H54 (cell line): ENCODE data around the gene TNRC18.
A peak's percentile ranks its signal among the peaks of the same experiment; 100 is the strongest.

Source experiments
- DNase-seq: peaks from one replicate; pipeline ENCODE4 v3.0.0; 2011; ENCODE audit warnings: low spot score, mixed read lengths; ENCODE audit not compliant: insufficient read length
- FAIRE-seq: peaks from 3 replicates; lab custom pipeline; 2011; peaks lifted over from hg19 to GRCh38; lab: Jason Lieb, UNC
- POLR2A ChIP-seq: IDR thresholded peaks from 2 replicates; pipeline ENCODE4 v1.6.1; 2011; ENCODE audit warnings: low read depth, mild to moderate bottlenecking, low read length

TNRC18 gene

DNA sequence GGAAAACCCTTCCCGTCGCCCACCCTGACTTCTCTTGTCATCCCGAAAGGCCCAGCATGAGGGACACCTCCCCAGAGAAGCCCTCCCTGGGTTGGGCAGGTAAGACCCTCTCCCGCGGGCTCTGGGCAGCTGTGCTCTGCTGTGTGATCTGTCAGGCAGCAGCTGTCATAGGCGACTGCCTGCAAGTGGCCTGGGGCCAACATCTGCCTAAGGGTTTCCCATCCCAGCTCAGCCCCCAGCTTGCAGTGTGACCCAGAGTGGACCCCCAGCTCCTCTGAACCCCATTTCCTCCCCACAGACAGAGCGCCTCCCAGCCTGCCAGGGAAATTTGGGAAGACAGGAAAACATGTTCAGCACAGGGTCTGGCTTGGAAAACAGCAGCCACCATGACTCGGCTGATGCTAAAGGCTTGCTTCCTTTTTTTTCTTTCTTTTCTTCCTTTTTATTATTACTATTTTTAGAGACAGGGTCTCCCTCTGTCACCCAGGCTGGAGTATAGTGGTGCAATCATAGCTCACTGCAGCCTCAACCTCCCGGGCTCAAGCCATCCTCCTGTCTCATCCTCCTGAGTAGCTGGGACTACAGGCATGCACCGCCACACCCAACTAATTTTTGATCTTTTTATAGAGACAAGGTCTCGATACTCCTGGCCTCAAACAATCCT, 18.3 kb upstream of the TNRC18 start:
- FAIRE-seq (no peak), DNase-seq (no peak)
- no peak for TF ChIP-seq POLR2A

DNA sequence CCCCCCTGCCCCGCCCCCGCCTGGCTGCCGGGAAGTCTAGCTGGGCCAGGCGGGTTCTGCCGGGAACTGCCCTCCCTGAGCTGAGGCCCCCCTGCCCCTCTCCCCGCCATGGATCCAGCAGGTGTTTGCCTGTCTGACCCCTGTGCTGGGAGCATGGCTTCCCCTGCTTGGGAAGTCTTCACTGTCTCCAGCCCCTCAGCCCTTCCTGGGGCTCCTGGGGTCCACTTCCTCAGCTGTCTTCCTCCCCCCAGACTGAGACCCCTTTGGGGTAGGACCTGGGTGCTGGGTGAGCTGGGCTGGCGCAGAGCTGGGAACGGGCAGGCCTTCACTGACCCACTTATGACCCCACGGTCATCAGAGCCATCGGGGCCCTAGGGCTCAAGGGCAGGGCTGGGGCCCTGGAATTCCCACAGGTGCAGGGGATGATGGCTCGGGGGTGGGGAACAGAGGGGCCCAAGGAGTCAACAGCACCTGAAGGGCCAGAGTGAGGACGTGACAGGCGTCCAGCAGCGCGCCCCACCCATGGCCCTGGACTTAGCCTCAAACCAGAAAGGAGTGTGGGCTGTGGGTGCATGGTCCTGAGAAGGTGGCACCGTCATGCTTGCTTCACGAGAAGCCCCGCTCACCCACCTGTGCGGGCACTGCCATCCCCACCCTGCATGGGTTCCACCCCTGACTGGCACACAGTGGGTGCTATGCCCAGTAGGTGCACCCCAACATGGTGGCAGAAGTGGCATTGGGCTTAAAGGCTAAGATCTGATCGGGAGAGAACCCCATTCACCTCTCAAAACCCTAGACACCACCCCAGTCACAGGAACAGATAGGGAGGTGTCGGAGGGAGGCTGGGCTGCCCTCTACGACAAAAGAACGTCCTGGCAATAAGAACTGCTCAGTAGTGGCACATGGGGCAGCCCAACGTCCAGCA, 16.2 kb upstream of the TNRC18 start:
- FAIRE-seq (no peak), DNase-seq (no peak)
- no peak for TF ChIP-seq POLR2A

GRCh38 chr7:5439209-5439571, 15.6 kb upstream of the TNRC18 start:
- DNase-seq: no peak
- no peak for TF ChIP-seq POLR2A
- no peak for FAIRE-seq

DNA sequence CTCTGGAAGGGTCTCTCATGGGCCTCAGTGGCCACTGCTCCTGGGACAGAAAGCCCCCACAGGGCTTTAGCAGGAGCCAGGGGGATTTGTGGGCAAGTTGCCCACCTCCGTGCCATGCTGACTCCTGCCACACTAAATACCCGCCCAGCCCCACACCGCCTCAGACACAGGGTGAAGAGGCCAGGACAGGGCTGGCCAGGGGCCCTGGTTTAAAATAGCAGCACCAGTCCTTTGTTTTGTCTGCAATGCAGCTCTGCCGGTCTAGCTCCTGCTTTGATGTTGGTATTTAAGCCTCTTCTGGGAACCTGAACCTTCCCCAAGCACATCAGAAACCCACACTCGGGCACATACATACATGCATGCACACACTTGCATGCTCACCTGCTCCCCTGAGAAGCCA, 14.4 kb upstream of the TNRC18 start:
- no peak for TF ChIP-seq POLR2A
- no peak for FAIRE-seq
- DNase-seq: no peak

DNA sequence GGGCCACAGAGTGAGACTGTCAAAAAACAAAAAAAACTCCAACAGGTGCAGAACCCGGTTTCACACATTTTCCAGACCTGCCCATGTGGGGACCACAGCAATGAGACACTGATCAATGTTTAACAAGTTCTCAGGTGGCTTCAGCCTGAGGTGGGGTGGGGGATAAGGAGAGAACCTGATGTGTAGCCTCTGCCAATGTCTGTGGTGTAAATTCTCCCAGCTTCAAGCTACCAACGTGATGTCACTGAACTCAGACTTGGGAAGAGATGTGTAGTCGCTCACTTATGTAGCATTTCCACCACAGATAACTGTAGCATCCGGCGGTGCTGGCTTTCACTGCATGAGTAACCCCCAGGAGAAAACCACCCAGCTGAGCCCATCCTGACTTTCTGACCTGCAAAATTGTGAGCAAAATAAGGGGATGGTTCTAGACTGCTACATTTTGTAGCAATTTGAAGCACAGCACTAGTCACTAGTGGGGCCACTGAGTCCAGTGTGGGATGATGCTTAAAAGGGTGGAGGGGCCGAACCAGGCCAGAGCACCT, 13.8 kb upstream of the TNRC18 start:
- no peak for TF ChIP-seq POLR2A
- no peak for DNase-seq
- FAIRE-seq: no peak

- DNase-seq: no peak
- FAIRE-seq: no peak
- no peak for TF ChIP-seq POLR2A
These were observed 12.5 kb upstream of the TNRC18 start for GRCh38 chr7:5436003-5436678.

DNA sequence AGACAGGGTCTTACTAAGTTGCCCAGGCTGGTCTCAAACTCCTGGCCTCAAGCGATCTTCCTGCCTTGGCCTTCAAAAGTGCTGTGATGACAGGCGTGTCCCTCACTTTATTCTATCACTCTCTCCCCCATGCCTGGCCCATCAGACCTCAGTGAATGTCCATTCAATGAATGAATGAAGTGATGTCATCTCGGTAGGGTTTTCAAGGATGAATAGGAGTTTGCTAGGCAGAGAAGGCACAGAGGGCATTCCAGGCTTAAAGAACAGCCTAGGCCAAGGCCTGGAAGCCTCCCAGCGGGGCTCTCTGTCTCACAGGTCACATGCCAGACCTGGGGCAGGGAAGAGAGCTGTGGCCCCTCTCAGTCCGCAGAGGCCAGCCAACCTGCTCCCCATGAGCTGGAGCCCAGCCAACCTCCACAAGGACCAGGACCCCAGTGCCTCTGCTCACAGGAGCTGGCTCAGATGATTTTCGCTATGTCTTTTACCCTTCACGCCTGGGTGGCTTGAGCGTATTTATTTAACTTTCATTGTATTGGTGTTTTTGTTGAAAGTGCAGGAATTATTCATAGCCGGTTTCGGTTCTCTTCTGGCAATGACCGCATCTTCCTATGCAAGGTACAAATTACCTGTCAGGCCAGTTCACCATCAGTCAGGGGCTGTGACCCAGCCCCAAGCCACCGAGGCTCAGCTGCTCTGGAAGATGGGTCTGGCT, 11.8 kb upstream of the TNRC18 start:
- DNase-seq: no peak
- TF ChIP-seq POLR2A: no peak
- FAIRE-seq: no peak

GRCh38 chr7:5433181-5433580, 9.5 kb upstream of the TNRC18 start:
- no peak for TF ChIP-seq POLR2A
- FAIRE-seq (no peak), DNase-seq (no peak)

DNA sequence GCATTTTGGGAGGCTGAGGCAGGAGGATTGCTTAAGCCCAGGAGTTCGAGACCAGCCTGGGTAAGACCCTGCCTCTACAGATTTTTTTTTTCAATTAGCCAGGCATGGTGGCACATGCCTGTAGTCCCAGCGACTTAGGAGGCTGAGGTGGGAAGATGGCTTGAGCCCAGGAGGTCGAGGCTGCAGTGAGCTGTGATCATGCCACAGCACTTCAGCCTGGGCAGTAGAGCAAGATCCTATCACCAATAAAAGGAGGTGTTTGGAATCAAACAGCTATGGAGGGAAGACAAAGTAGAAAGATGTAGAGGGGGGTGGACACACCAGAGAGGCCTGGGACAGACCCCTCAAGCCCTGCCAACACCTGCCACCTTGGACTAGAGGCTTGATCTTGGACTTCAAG, 9.1 kb upstream of the TNRC18 start:
- no peak for DNase-seq
- no peak for FAIRE-seq

DNA sequence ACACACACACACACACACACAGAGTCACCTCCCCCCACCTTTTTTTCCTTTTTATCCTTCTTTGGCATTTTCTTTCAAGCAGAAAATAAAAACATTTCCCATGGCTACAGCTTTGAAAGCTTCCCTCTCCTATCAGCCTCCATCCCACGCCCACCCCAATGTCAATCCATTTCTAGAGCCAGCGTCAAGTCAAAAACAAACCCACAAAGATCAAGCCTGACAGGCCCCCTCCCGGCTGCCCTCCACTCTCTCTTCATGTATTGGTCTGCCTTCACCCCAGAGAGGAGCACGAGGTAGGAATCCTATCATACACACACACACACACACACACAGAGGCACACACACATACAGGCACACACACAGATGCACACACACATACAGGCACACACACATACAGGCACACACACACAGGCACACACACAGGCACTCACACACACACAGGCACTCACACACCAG, 8.0 kb upstream of the TNRC18 start:
- TF ChIP-seq POLR2A: no peak
- FAIRE-seq (no peak), DNase-seq (no peak)

More for the DNA sequence above, 9.1 kb upstream of the TNRC18 start:
- TF ChIP-seq POLR2A: no peak

DNA sequence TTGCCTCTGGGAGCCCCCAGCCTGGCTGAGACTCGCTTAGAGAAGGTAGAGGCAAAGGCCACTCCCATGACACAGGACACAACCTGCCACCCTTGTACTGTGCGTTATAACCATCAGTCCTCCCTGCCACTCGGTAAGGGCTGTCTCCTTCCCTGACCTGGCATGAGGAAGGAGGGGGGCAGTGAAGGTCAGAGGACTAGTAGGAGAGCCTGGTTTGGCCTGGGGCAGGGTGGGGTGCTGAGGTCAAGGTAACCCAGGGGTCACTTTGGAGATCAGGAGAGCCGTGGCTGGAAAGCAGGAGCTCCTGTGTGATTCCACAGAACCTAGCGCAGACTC, 6.9 kb upstream of the TNRC18 start:
- DNase-seq (no peak), FAIRE-seq (no peak)
- no peak for TF ChIP-seq POLR2A

- 0 out of 2 replicates have a peak, but pooled peaks have one; percentile 4 for TF ChIP-seq POLR2A
- DNase-seq (no peak), FAIRE-seq (no peak)
These were observed 6.4 kb upstream of the TNRC18 start for GRCh38 chr7:5429857-5430611.

DNA sequence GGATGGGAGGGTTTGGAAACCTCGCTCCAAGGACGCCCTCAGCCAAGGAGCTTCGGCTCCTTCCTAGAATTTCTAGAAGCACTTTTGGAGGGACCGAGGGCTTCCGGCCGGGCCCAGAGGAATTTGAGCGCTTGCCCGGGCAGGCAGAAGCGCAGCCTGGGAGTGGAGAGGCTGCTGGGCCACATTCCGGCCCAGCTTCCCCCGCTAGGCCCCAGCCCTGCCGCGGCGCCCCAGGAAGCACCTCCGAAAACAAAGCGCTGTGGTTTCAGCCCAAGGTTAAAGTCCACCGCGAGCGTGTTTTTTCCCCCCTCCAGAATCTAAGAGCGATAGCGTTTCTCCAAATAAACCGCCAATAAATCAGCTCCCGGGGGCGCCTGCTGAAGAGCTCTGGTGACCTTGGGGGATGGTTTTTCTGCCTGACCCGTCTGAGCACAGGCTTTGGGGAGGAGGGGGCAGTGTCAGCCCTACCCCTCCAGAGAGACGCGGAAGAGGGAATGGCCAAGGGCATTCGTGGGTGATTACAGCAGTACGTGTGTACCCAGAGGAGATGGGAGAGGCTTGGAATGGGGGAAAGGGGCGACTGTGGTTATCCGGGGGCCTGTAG, 5.7 kb upstream of the TNRC18 start:
- FAIRE-seq (no peak), DNase-seq (no peak)
- TF ChIP-seq POLR2A: no peak
